Neural cell (in vitro differentiated cells): Measurements from ENCODE around the gene IVNS1ABP.

Experiments
- CTCF ChIP-seq: fragments of 450-650 bp; IDR thresholded peaks from 2 replicates; pipeline ENCODE4 v1.5.1; 2014; ENCODE audit warnings: antibody characterized with exemption, mild to moderate bottlenecking, moderate library complexity; ENCODE audit not compliant: poor library complexity, severe bottlenecking
- EP300 ChIP-seq: fragments of 450-650 bp; conservative IDR thresholded peaks from 2 replicates; pipeline ENCODE4 v1.6.1; 2014; ENCODE audit warnings: antibody characterized with exemption, mild to moderate bottlenecking, moderate library complexity; ENCODE audit not compliant: poor library complexity, severe bottlenecking
- EZH2 ChIP-seq: fragments of 200-600, 300-800 bp; shearing (Covaris generic), sonication (generic); IDR thresholded peaks from 2 replicates; pipeline ENCODE4 v1.6.1; 2014; ENCODE audit warnings: antibody characterized with exemption, low read length, borderline replicate concordance, mild to moderate bottlenecking; ENCODE audit not compliant: insufficient read depth, poor library complexity, severe bottlenecking
- MXI1 ChIP-seq: fragments of 450-650 bp; conservative IDR thresholded peaks from 2 replicates; pipeline ENCODE4 v1.6.1; 2014; ENCODE audit warnings: antibody characterized with exemption, mild to moderate bottlenecking; ENCODE audit not compliant: poor library complexity, severe bottlenecking
- POLR2AphosphoS5 ChIP-seq: IDR thresholded peaks from 2 replicates; pipeline ENCODE4 v1.6.1; 2012
- RAD21 ChIP-seq: fragments of 450-650 bp; conservative IDR thresholded peaks from 2 replicates; pipeline ENCODE4 v1.6.1; 2014; ENCODE audit warnings: antibody characterized with exemption, mild to moderate bottlenecking, moderate library complexity
- REST ChIP-seq: IDR thresholded peaks from 2 replicates; pipeline ENCODE4 v1.6.1; 2012; ENCODE audit warnings: borderline replicate concordance
- SMC3 ChIP-seq: fragments of 450-650 bp; conservative IDR thresholded peaks from 2 replicates; pipeline ENCODE4 v1.6.1; 2014; ENCODE audit warnings: antibody characterized with exemption, mild to moderate bottlenecking, moderate library complexity; ENCODE audit not compliant: poor library complexity
- TAF1 ChIP-seq: IDR thresholded peaks from 2 replicates; pipeline ENCODE4 v1.6.1; 2012; ENCODE audit warnings: low read depth

GRCh38 chr1:185317034-185317885 is at the start of gene IVNS1ABP:
- TF ChIP-seq CTCF (peak; percentile 65), TAF1 (peak; percentile 96), EZH2 (no peak), POLR2AphosphoS5 (peak; percentile 99), REST (peak; percentile 92), SMC3 (peak; percentile 62), EP300 (no peak), RAD21 (peak; percentile 66), MXI1 (peak; percentile 82)
